A673 (cell line): Measurements from ENCODE around the gene CRLF1. TPM values are rescaled to one million over a fixed set of nuclear protein-coding genes. Genes with fewer than 3 reads are reported as not detected.

ENCODE experiments used
- BruUV-seq: library from RNA; stranded (reverse); fragments of 400-500 nt; replicated peaks from 2 replicates; lab custom pipeline; 2021; lab: Mats Ljungman, UMichigan
- CTCF ChIA-PET: fragments of 300-600 bp; sonication (Branson Sonifier 250); formaldehyde crosslinking; loops from one replicate; lab custom pipeline; 2022; ENCODE audit warnings: antibody characterized with exemption; lab: Charles Lee
- POLR2A ChIA-PET: fragments of 300-600 bp; sonication (Branson Sonifier 250); formaldehyde crosslinking; loops from one replicate; lab custom pipeline; 2022; ENCODE audit warnings: antibody characterized with exemption; ENCODE audit not compliant: low non-redundant PET; lab: Charles Lee
- DNase-seq: peaks from one replicate; pipeline ENCODE4 v3.0.0-alpha.2; 2015; ENCODE audit warnings: low spot score
- H3K27ac ChIP-seq: fragments of 200-600 bp; sonication (generic); 2 replicates; pipeline ENCODE4 v1.5.1; 2016; ENCODE audit warnings: mixed run types, low read depth, mild to moderate bottlenecking, mixed read lengths, antibody characterized with exemption, low read length; ENCODE audit not compliant: poor library complexity, severe bottlenecking
- H3K27me3 ChIP-seq: fragments of 200-600 bp; sonication (generic); replicated peaks from 2 replicates; pipeline ENCODE4 v1.6.1; 2017; ENCODE audit warnings: mixed run types, low read depth, mild to moderate bottlenecking, mixed read lengths, antibody characterized with exemption, low read length; ENCODE audit not compliant: insufficient read depth, poor library complexity
- H3K36me3 ChIP-seq: fragments of 200-600 bp; sonication (generic); 2 replicates; pipeline ENCODE4 v1.6.1; 2016; ENCODE audit warnings: mixed run types, mild to moderate bottlenecking, mixed read lengths, antibody characterized with exemption, low read length; ENCODE audit not compliant: insufficient read depth, poor library complexity, severe bottlenecking
- H3K4me1 ChIP-seq: fragments of 200-600 bp; sonication (generic); 2 replicates; pipeline ENCODE4 v1.6.1; 2017; ENCODE audit warnings: mixed run types, mild to moderate bottlenecking, mixed read lengths, antibody characterized with exemption, low read length; ENCODE audit not compliant: insufficient read depth, poor library complexity, severe bottlenecking
- H3K4me3 ChIP-seq: fragments of 200-600 bp; sonication (generic); 2 replicates; pipeline ENCODE4 v1.5.1; 2016; ENCODE audit warnings: low read depth, mixed run types, mild to moderate bottlenecking, mixed read lengths, low read length; ENCODE audit not compliant: poor library complexity, severe bottlenecking
- H3K9me3 ChIP-seq: fragments of 200-600 bp; sonication (generic); 2 replicates; pipeline ENCODE4 v1.6.1; 2016; ENCODE audit warnings: mixed run types, low read depth, mild to moderate bottlenecking, mixed read lengths, antibody characterized with exemption, low read length; ENCODE audit not compliant: poor library complexity, severe bottlenecking
- CTCF ChIP-seq: fragments of 300-800, 200-600 bp; sonication (generic); conservative IDR thresholded peaks from 2 replicates; pipeline ENCODE4 v1.5.1; 2017; ENCODE audit warnings: low read depth, mild to moderate bottlenecking, antibody characterized with exemption, low read length, moderate library complexity, mixed read lengths
- EZH2 ChIP-seq: fragments of 200-600 bp; sonication (generic); IDR thresholded peaks from 2 replicates; pipeline ENCODE4 v1.6.1; 2017; ENCODE audit warnings: borderline replicate concordance, low read depth, mild to moderate bottlenecking, mixed read lengths, antibody characterized with exemption, low read length; ENCODE audit not compliant: poor library complexity, severe bottlenecking
- intact Hi-C: fragments of 100-400 bp; cut with micrococcal nuclease; formaldehyde crosslinking; loops from one replicate; pipeline ENCODE4 v1.10.0; 2022; ENCODE audit not compliant: unreplicated experiment
- total RNA-seq: library from RNA; stranded (reverse); gene quantifications from 2 replicates; pipeline ENCODE4 v1.2.3, GENCODE V29; 2021

Gene CRLF1
- total RNA-seq, 1 experiment from 2014 or later, result 192 TPM

- peaks cover 65% of the 10 kb centered on the region for H3K4me1 ChIP-seq
- no peaks in the 10 kb centered on the region for H3K27me3 ChIP-seq
- peak overlapping the region; percentile 62 for H3K27ac ChIP-seq
- TF ChIP-seq CTCF (no peak), EZH2 (no peak)
- peak overlapping the region; percentile 53 for H3K4me3 ChIP-seq
- no peaks in the 10 kb centered on the region for H3K9me3 ChIP-seq
- peak; percentile 71 for DNase-seq
- ChIA-PET POLR2A (no interaction called here), CTCF (no interaction called here)
- BruUV-seq, result no TSS peak
- intact Hi-C loops, result no loop called here
- H3K36me3 ChIP-seq, result no peaks in the 10 kb centered on the region
Measured at GRCh38 chr19:18607226-18608101, 865 bp upstream of the CRLF1 start.

GRCh38 chr19:18605546-18606280 is 886 bp downstream of the CRLF1 start:
- Histone ChIP-seq H3K9me3 (no peaks in the 10 kb centered on the region), H3K27me3 (no peaks in the 10 kb centered on the region), H3K27ac (peak overlapping the region; percentile 89), H3K36me3 (peaks cover 4% of the 10 kb centered on the region), H3K4me1 (peaks cover 47% of the 10 kb centered on the region), H3K4me3 (peak overlapping the region; percentile 87)
- DNase-seq, result no peak
- POLR2A ChIA-PET, result no interaction called here
- TF ChIP-seq EZH2 (no peak), CTCF (peak; percentile 25; the same call in 1 of the 2 replicates)
- intact Hi-C loops, result no loop called here
- CTCF ChIA-PET, result no interaction called here
- BruUV-seq, result no TSS peak

GRCh38 chr19:18605196-18605545 is 1.4 kb downstream of the CRLF1 start:
- TF ChIP-seq CTCF (no peak), EZH2 (no peak)
- CTCF ChIA-PET, result no interaction called here
- intact Hi-C loops, result no loop called here

More at GRCh38 chr19:18605196-18605545, 1.4 kb downstream of the CRLF1 start:
- Histone ChIP-seq H3K4me3 (peak overlapping the region; percentile 87), H3K36me3 (peaks cover 4% of the 10 kb centered on the region), H3K27ac (peak overlapping the region; percentile 89), H3K4me1 (peaks cover 42% of the 10 kb centered on the region), H3K9me3 (no peaks in the 10 kb centered on the region), H3K27me3 (no peaks in the 10 kb centered on the region)
- BruUV-seq, result no TSS peak
- POLR2A ChIA-PET, result no interaction called here
- DNase-seq, result no peak
